GM19351 (cell line): ENCODE results near the gene C1QTNF1.
A peak's percentile ranks its signal among the peaks of the same experiment; 100 is the strongest.
"Not testable (repeated sequence)": the region's sequence is repeated elsewhere in the genome, so short reads cannot be mapped to it uniquely, and the experiment has no call there.

Experiments
- ATAC-seq: cut with Tn5 transposase; IDR thresholded peaks from one replicate; pipeline ENCODE4 v1.9.1; 2021; ENCODE audit warnings: mild to moderate bottlenecking, moderate library complexity; ENCODE audit not compliant: unreplicated experiment

C1QTNF1 gene

DNA sequence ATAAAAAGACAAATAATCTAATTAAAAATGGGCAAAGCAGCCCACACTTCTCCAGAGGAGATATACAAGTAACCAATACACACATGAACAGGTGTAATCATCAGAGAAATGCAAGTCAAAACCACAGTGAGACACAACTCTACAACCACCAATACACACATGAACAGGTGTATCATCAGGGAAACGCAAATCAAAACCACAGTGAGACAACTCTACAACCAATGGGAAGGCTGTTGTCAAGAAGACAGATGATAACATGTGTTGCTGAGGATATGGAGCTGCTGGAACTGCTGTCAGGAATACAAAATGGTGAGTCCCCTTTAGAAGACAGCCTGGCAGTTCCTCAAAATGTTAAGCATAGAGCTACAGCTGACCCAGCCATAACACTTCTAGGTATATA is 28.2 kb downstream of the C1QTNF1 start:
- ATAC-seq: no peak

DNA sequence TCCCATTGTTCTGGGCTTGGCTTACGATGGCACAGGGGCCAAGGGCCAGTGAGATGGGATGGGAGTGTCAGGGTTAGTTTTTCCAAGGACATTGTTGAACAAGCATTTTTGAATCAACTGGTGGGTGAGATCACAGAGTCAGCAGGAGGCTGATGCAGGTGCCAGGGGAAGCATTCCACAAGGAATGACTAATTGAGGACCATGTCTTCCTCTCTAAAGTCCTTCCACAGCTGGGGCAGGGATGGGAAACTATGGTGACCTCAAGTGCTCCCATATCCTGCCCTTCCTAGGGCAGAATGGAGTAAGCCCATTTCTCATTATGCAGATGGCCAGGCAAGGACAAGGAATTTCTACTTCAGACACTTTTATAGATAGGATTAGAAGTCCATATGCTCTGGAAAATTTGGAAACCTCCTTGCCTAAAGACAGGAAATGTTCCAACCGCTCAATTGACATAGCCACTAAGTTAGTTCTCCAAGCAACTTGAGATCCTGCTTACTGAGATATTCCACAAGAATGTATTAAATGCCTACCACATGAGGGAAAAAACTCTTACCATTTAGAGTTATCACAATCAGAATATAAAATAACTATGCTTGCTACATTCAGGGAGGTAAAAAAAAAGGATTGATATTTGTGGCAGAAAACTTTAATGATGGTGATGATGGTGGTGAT is 29.4 kb downstream of the C1QTNF1 start:
- ATAC-seq: no peak

DNA sequence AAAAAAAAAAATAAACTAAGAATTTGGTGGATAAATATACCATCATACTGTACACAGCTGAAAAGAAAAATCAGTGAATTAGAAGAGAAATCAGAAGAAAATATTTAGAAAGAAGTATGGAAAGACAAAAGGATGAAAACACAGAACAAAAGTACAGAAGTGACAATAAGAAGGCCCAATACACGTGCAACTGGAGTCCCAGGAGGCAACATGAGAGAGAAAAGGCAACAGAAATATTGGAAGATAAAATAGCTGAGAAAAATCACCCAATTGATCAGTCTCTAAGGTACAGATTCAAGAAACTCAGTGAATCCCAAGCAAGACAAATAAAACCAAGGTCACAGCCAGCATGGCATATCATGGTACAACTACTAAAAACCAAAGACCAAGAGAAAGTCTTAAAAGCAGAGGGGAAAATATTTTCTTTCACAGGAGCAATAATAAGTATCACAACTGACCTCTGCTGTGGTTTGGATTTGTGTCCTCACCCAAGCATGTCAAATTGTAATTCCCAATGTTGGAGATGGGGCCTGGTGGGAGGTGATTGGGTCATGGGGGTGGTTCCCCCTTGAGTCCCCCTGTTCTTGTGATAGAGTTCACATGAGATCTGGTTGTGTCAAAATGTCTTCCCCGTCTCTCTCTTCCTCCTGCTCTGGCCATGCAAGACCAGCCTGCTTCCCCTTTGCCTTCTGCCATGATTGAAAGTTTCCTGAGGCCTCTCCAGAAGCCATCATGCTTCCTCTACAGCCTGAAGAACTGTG is 30.4 kb downstream of the C1QTNF1 start:
- ATAC-seq: no peak

DNA sequence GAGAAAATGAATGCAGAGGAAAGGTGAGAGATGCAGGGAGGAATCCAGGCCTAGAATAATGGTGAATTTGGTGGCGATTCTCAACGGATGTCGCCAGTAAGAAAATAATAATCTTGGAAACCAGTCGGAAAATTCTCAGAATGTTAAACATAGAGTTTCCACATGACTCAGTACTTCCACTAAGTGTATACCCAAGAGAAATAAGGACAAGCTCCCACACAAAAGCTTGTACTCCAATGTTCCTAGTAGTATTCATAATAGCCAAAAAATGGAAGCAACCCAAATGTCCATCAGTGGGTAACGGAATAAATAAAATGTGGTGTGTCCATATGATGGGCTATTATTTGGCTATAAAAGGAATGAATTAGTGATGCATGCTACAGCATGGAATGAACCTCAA is 31.2 kb downstream of the C1QTNF1 start:
- ATAC-seq: no peak

DNA sequence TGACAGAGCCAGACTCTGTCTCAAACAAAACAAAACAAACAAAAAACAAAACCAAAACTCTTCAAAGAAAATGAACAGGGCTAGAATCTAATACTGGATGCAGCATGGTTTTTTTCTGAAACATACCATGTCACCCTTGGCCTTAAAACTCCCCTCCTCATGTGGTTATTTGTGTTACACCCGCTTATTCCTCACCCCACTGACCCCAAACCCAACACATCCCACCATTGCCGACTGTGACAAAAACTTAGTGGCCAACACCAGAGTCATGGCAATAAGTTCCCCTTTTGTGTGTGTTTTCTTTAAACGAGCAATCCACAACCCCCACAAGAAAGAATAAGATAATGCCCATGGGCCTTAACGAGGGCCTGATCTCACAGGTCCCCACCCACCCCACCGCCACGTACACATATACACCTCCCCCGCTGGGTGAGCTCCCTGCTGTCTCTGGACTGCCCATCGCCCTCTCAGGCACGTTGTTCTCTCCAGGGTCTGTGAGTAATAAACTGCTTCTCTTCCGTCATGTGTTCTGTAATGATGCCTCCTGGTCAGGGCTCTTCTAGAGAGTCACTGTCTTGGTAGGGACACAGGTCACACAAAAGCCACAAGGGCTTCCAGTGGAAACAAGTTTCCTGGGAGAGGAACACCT is 33.9 kb downstream of the C1QTNF1 start:
- no peak for ATAC-seq

DNA sequence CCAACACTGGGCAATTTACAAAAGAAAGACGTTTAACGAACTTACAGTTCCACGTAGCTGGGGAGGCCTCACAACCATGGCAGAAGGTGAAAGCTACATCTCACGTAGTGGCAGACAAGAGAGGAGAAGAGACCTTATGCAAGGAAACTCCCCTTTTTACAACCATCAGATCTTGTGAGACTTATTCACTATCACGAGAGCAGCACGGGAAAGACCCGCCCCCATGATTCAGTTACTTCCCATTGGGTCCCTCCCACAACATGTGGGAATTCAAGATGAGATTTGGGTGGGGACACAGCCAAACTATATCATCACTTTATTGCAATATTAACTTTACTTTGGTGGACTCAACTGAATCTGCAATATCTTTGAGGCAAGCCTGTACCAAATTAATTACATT is 38.7 kb downstream of the C1QTNF1 start:
- no peak for ATAC-seq

DNA sequence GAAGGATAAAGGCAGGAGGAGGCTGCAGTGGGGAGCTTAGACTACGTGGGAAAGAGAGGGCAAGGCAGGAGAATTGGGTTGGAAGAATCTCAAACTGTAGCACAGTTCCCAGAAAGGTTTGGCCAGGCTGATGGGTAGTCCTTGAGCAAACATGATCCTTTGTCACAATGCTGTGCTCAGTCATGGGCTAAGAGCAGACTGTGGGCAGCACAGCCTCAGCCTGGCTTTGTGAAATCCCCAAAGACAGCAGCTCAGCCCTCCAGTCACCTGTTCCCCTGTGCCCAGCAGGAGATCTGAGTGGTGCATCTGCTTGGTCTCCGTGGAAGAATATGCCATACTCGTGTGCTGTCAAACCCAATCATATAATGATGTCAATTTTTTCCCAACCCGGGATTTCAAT is 40.1 kb downstream of the C1QTNF1 start:
- no peak for ATAC-seq

DNA sequence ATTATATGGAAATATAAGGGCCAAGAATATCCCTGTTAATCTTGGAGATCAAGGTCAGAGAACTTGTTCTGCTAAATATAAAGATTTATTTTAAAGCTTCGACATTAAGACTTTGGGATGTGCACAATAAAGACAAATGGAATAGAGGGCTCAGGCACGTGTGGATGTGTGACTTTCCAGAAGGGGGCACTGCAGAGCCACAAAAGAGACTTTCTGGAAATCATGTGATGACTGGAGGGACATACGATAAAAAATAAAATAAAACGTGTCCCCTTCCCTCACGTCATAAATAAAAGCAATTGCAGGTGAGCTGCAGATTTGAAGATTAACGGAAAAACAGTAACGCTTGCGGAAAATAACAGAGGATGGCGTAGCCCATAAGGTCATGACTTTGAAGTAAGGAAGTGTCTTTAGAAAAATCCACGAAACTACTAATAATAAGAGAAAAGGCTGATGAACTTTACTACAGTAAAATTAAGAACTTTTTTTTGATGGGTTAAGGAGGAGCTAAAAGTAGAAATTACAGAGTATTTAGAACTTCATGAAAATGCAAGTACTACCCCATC is 41.2 kb downstream of the C1QTNF1 start:
- ATAC-seq: no peak

DNA sequence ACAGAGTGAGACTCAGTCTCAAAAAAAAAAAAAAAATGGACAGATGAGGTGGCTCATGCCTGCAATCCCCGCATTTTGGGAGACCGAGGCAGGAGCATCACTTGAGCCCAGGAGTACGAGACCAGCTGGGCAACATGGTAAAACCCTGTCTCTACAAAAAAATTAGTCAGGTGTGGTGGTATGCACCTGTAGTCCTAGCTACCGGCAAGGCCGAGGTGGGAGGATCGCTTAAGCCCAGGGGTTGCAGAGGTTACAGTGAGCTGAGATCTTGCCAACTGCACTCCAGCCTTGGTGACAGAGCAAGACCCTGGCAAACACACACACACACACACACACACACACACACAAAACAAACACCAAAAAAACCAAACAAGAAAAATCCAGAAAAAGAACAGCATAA is 43.0 kb downstream of the C1QTNF1 start:
- ATAC-seq: no peak

DNA sequence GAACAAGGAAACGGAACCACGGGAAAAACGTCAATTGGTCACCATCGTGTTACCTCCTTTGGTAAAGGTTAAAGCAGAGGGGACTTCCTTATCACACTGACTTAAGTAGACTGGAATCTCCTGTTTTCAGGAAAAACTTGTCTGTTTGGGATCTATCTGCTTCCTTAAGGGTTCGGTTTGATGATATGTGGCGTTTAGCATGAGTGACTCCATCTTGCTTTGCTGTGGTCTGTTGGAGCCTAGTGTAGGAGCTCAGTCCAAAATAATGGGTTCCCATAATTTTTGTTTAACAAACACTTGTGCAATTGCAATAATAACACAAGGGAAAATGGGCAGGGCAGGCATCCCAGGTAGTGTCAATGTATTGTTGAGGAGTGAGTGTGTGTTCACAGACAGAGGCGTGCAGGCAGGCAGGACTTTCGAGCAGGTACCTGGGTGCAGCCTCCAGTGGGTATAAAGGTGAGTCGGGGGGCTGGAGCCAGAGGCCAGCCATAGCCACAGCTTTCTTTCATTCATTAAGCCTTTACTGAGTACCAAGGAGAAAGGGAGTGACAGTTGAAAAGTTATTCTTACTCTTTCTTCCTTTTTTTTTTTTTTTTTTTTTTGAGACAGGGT is 46.4 kb downstream of the C1QTNF1 start:
- ATAC-seq: no peak

DNA sequence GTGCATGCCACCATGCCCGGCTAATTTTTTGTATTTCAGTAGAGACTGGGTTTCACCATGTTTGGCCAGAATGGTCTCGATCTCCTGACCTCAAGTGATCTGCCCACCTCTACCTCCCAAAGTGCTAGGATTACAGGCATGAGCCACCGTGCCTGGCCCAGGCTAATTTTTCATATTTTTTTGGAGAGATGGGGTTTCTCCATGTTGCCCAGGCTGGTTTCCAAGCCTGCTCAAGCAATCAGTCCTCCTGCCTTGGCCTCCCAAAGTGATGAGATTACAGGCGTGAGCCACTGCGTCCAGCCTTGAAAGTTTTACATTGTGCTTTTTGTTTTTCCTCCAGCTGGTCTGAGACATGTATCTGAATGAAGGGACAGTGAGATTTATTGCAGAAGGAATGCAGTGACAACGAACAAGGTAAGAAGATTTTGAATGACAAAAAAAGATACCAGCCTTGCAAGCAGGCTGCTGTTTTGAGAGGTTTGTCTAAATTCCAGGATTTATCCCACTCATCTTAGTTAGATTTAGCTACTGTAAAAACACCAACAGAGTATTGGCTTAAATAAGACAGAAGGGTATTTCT is 47.3 kb downstream of the C1QTNF1 start:
- no peak for ATAC-seq

DNA sequence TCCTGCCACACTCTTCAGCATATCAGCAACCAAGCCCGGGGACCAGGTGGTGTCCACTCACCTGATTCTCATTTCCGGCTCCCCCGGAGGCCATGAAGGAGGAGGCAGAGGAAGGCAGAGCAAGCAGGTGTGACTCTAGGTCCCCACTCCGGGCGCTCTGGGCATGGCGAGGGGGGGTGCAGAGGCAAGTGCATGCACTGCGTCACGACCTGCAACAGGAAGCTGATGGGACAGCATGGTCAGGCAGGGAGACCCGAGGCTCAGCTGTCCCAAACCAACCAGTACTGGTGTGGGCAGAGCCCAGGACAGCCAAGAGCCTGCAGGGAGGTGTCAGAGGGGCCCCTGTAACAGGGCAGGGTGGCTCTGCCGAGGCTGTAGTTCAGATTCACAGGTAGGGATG is 48.6 kb downstream of the C1QTNF1 start:
- ATAC-seq: no peak

DNA sequence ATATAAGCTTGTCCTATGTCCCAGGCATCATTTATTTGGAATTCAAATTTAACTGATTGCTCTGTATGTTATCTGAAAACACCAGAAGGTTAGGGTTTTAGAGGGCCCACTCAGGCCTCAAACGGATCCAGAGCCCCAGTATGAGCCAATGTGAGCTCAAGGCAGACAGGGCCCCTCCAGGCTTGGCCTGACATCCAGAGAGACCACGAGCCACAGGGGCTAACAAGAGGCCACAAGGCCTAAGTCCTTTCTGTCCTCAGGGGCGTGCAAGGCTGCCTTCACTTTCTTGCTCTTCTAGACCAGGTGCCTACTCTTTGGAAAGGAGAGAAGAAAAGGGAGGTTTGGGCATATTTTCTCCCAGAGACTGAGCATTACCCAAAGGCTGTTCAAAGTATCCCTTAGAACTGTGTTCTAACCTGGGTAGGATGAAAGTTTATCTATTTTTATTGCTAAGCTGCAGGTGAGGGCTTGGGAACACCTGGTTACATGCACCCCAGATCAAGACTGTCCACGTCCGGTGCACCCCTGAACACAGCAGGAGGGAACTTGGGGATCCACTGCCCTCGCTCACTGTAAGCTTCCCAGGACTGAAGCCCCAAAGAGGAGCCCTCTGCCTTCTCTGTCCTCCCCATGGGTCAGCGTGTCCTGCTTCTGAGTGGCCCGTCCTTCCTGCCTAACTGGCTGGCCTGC is 49.2 kb downstream of the C1QTNF1 start:
- ATAC-seq: no peak

DNA sequence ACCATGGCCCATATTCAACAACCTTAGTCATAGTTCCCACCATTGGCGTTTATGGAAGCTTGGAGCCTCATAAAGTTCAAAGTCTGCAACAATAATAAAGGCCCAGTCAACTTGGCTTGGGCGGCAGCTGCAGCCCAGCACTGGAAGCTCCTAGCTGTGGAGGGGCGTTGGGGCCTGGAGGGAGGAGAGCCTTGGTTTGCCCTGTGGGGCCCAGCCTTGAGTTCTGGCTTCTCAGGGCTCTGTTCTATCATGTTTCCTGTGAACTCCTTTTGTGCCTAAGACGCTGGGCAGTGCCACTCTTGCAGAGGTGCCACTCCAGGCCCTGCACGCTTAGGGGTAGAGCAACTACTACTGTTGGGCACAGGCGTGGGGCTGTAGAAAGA is 49.7 kb downstream of the C1QTNF1 start:
- ATAC-seq: no peak

DNA sequence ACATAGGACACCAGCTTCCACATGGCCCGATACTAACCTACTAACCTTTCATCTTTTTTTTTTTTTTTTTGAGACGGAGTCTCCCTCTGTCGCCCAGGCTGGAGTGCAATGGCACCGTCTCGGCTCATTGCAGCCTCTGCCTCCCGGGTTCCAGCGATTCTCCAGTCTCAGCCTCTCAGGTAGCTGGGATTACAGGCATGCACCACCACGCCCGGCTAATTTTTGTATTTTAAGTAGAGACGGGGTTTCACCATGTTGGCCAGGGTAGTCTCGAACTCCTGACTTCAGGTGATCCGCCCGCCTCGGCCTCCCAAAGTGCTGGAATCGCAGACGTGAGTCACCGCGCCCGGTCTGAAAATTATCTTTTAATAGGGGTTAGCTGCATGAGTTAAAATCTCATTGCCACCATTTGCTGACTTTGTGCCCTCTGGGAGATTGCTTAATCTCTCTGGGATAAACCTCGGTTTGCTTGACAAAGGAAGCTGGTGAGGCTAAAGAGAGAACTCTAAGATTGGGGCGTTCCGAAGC is 50.2 kb downstream of the C1QTNF1 start:
- ATAC-seq: not testable (repeated sequence)

DNA sequence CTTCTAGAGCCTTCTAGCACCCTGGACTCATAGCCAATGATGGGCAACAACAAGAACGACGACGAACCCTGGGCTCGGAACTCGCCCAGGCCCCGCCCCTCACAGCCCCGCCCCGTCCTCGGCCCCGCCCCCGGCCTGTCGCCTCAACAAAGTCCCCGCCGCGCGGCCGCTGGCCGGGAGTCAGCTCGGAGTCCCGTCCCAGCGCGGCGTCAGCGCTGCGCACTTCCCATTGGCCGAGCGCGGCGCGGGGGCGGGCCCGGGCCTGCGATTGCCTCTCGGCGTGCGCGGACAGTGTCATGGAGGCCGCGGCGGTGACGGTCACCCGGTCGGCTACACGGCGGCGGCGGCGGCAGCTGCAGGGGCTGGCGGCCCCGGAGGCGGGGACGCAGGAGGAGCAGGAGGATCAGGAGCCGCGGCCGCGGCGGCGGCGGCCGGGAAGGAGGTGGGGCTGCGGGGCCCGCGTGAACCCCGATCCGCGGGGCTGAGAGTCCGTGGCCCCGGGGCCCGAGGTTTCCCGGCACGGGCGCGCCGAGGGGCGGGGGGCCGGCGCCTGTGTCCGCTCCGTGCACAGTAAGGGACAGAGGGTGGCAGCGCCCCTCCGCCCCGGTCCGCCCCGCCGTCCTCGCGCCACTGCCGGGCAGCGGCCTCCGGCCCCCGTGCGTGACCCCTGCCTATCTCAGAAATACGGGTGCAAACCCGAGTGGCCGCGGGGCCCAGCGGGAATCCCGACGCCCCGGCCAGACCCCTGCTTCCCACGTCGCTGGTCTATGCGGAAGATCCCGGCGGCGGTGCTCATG is 50.9 kb downstream of the C1QTNF1 start, which contains the start of gene ENGASE:
Gene ENGASE (plus strand): TSS at position 176 of the 797 bp plus-strand sequence. CDS start 121 bp downstream, at position 297.
- peak; percentile 87 for ATAC-seq

DNA sequence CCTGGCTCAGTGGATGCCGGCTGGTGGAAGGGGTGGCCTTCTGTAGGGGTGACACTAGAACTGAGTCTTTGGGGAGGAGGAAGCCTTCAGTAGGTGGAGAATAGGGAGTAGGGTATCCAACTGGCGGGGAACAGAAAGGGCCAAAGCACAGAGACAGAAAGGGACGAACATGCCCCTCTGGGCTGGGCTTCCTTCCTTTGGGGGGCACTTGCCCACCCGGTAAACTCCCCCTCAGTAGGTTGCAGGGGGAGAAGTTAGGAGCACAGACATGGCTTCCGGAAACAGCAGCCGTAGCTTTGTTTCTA is 51.4 kb downstream of the C1QTNF1 start:
- ATAC-seq: peak; percentile 31

DNA sequence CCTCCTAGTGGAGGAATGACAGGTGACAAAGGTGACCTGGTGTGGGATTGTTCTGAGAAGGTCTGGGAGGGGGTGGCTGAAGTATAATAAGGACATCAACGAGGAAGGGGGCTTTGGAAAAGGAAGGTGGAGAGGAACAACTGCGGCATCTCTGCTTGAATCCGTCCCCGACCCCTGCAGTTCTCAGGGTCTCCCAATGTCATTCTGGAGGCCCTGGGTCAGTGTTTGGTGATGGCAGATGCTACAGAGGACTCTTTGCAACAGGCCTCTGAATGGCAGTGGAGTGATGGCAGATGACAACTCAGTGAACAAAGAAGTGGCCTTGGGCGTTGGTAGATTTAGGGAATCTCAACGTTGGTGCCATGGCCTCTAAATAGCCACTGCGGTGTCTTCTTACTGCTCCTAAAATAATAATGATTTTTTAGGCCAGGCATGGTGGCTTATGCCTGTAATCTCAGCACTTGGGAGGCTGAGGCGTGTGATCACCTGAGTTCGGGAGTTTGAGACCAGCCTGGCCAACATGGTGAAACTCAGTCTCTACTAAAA is 52.0 kb downstream of the C1QTNF1 start:
- ATAC-seq: no peak

DNA sequence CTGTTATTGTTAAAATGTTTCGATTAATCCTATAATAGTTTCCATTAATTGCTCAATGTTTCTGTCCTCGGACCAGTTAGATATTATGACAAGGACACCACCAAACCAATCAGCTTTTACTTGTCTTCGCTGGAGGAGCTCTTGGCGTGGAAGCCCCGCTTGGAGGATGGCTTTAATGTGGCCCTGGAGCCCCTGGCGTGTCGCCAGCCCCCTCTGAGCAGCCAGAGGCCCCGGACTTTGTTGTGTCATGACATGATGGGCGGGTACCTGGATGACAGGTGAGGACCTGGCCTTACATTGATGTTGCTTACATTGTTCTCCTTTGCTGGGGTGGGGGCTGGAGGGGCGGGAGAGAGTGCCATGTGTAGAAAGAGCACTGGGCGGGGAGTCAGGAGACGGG is 53.6 kb downstream of the C1QTNF1 start:
- ATAC-seq: no peak
